ENCODE results near the gene KCNK7.

The KCNK7 gene

DNA sequence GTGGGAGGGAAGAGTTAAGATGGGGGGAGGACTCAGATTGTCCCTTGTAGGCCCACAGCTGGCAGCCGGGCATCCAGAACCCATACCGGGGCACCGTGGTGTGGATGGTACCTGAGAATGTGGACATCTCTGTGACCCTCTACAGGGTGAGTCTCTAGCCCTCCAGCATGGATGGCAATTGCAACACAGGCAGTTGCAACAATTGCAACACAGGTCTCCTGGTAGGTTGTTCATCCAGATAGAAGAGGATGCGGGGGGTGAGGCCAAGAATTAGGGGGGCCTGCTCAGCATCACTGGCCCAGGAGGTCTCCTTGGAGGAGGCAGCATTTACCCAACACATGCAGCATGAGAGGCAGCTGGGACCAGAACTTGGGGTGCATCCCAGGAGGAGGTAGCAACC lies 16.3 kb downstream of the KCNK7 start:
- ATAC-seq: no peak
- TF ChIP-seq, protein P1, sequence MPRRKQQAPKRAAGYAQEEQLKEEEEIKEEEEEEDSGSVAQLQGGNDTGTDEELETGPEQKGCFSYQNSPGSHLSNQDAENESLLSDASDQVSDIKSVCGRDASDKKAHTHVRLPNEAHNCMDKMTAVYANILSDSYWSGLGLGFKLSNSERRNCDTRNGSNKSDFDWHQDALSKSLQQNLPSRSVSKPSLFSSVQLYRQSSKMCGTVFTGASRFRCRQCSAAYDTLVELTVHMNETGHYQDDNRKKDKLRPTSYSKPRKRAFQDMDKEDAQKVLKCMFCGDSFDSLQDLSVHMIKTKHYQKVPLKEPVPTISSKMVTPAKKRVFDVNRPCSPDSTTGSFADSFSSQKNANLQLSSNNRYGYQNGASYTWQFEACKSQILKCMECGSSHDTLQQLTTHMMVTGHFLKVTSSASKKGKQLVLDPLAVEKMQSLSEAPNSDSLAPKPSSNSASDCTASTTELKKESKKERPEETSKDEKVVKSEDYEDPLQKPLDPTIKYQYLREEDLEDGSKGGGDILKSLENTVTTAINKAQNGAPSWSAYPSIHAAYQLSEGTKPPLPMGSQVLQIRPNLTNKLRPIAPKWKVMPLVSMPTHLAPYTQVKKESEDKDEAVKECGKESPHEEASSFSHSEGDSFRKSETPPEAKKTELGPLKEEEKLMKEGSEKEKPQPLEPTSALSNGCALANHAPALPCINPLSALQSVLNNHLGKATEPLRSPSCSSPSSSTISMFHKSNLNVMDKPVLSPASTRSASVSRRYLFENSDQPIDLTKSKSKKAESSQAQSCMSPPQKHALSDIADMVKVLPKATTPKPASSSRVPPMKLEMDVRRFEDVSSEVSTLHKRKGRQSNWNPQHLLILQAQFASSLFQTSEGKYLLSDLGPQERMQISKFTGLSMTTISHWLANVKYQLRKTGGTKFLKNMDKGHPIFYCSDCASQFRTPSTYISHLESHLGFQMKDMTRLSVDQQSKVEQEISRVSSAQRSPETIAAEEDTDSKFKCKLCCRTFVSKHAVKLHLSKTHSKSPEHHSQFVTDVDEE (CRISPR knock-in tag; IDR thresholded peaks at IDR 0.05): no peak
- TF ChIP-seq PPARA (CRISPR knock-in tag; IDR thresholded peaks at IDR 0.05; ENCODE audit: borderline replicate concordance): no peak
- TF ChIP-seq, protein P2, sequence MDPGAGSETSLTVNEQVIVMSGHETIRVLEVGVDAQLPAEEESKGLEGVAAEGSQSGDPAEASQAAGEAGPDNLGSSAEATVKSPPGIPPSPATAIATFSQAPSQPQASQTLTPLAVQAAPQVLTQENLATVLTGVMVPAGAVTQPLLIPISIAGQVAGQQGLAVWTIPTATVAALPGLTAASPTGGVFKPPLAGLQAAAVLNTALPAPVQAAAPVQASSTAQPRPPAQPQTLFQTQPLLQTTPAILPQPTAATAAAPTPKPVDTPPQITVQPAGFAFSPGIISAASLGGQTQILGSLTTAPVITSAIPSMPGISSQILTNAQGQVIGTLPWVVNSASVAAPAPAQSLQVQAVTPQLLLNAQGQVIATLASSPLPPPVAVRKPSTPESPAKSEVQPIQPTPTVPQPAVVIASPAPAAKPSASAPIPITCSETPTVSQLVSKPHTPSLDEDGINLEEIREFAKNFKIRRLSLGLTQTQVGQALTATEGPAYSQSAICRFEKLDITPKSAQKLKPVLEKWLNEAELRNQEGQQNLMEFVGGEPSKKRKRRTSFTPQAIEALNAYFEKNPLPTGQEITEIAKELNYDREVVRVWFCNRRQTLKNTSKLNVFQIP (CRISPR knock-in tag; IDR thresholded peaks at IDR 0.05; ENCODE audit: borderline replicate concordance, low read depth): no peak
- TF ChIP-seq, protein P3, sequence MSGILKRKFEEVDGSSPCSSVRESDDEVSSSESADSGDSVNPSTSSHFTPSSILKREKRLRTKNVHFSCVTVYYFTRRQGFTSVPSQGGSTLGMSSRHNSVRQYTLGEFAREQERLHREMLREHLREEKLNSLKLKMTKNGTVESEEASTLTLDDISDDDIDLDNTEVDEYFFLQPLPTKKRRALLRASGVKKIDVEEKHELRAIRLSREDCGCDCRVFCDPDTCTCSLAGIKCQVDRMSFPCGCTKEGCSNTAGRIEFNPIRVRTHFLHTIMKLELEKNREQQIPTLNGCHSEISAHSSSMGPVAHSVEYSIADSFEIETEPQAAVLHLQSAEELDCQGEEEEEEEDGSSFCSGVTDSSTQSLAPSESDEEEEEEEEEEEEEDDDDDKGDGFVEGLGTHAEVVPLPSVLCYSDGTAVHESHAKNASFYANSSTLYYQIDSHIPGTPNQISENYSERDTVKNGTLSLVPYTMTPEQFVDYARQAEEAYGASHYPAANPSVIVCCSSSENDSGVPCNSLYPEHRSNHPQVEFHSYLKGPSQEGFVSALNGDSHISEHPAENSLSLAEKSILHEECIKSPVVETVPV (CRISPR knock-in tag; IDR thresholded peaks at IDR 0.05): no peak
- no peak for TF ChIP-seq ZNF565 (CRISPR knock-in tag; conservative IDR thresholded peaks at IDR 0.05; ENCODE audit: low read depth)
- no peak for TF ChIP-seq TCF4 (CRISPR knock-in tag; IDR thresholded peaks at IDR 0.05; ENCODE audit: borderline replicate concordance)
- TF ChIP-seq SNAI2 (CRISPR knock-in tag; IDR thresholded peaks at IDR 0.05): no peak
- no peak for TF ChIP-seq ZNF8 (CRISPR knock-in tag; IDR thresholded peaks at IDR 0.05)
- TF ChIP-seq, protein P4, sequence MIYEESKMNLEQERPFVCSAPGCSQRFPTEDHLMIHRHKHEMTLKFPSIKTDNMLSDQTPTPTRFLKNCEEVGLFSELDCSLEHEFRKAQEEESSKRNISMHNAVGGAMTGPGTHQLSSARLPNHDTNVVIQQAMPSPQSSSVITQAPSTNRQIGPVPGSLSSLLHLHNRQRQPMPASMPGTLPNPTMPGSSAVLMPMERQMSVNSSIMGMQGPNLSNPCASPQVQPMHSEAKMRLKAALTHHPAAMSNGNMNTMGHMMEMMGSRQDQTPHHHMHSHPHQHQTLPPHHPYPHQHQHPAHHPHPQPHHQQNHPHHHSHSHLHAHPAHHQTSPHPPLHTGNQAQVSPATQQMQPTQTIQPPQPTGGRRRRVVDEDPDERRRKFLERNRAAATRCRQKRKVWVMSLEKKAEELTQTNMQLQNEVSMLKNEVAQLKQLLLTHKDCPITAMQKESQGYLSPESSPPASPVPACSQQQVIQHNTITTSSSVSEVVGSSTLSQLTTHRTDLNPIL (CRISPR knock-in tag; IDR thresholded peaks at IDR 0.05; ENCODE audit: low read depth): no peak
- no peak for TF ChIP-seq TOX (CRISPR knock-in tag; IDR thresholded peaks at IDR 0.05; ENCODE audit: borderline replicate concordance)
- TF ChIP-seq ZFP3 (CRISPR knock-in tag; IDR thresholded peaks at IDR 0.05): no peak
- no peak for TF ChIP-seq OSR1 (CRISPR knock-in tag; IDR thresholded peaks at IDR 0.05)
- TF ChIP-seq ARNTL (CRISPR knock-in tag; IDR thresholded peaks at IDR 0.05; ENCODE audit: borderline replicate concordance, low read depth): no peak
- TF ChIP-seq CSDC2 (CRISPR knock-in tag; IDR thresholded peaks at IDR 0.05): no peak
- no peak for TF ChIP-seq ZFP30 (CRISPR knock-in tag; IDR thresholded peaks at IDR 0.05)
- TF ChIP-seq ESRRG (CRISPR knock-in tag; IDR thresholded peaks at IDR 0.05): no peak

DNA sequence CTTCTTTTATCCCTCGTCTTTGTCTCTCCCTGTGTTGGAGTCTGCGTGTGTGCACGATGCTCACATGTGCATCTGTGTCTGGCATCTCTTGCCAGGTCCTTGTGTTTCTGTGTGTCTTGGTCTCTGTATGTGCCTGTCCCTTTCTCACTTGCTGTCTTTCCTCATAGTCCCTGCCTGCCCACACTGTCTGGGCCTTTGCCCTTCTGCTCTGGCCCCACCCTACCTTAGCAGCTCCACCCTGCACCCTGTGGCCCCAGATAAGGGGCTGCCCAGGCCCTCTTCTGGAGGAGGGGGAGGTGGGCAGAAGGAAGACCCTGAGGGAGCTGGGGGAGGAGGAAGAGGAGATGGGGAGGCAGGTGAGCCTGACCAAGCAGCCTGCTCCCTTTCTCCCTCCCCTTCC lies 16.9 kb downstream of the KCNK7 start:
- TF ChIP-seq ZFP3 (CRISPR knock-in tag; IDR thresholded peaks at IDR 0.05) (no peak), PPARA (CRISPR knock-in tag; IDR thresholded peaks at IDR 0.05; ENCODE audit: borderline replicate concordance) (no peak), ZNF8 (CRISPR knock-in tag; IDR thresholded peaks at IDR 0.05) (no peak), TOX (CRISPR knock-in tag; IDR thresholded peaks at IDR 0.05; ENCODE audit: borderline replicate concordance) (no peak), ARNTL (CRISPR knock-in tag; IDR thresholded peaks at IDR 0.05; ENCODE audit: borderline replicate concordance, low read depth) (no peak), ESRRG (CRISPR knock-in tag; IDR thresholded peaks at IDR 0.05) (no peak), ZC3H10 (CRISPR knock-in tag; IDR thresholded peaks at IDR 0.05) (no peak), ZNF565 (CRISPR knock-in tag; conservative IDR thresholded peaks at IDR 0.05; ENCODE audit: low read depth) (no peak), ISL1 (CRISPR knock-in tag; IDR thresholded peaks at IDR 0.05) (no peak), TCF4 (CRISPR knock-in tag; IDR thresholded peaks at IDR 0.05; ENCODE audit: borderline replicate concordance) (no peak), ZNF70 (CRISPR knock-in tag; IDR thresholded peaks at IDR 0.05) (no peak), RARB (CRISPR knock-in tag; IDR thresholded peaks at IDR 0.05) (no peak), OSR1 (CRISPR knock-in tag; IDR thresholded peaks at IDR 0.05) (no peak), ZFP30 (CRISPR knock-in tag; IDR thresholded peaks at IDR 0.05) (no peak), CSDC2 (CRISPR knock-in tag; IDR thresholded peaks at IDR 0.05) (no peak), GLIS3 (CRISPR knock-in tag; IDR thresholded peaks at IDR 0.05) (no peak)
- TF ChIP-seq, protein P4 (CRISPR knock-in tag; IDR thresholded peaks at IDR 0.05; ENCODE audit: low read depth): no peak
- TF ChIP-seq, protein P1 (CRISPR knock-in tag; IDR thresholded peaks at IDR 0.05): no peak
- TF ChIP-seq, protein P5, sequence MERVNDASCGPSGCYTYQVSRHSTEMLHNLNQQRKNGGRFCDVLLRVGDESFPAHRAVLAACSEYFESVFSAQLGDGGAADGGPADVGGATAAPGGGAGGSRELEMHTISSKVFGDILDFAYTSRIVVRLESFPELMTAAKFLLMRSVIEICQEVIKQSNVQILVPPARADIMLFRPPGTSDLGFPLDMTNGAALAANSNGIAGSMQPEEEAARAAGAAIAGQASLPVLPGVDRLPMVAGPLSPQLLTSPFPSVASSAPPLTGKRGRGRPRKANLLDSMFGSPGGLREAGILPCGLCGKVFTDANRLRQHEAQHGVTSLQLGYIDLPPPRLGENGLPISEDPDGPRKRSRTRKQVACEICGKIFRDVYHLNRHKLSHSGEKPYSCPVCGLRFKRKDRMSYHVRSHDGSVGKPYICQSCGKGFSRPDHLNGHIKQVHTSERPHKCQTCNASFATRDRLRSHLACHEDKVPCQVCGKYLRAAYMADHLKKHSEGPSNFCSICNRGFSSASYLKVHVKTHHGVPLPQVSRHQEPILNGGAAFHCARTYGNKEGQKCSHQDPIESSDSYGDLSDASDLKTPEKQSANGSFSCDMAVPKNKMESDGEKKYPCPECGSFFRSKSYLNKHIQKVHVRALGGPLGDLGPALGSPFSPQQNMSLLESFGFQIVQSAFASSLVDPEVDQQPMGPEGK (CRISPR knock-in tag; IDR thresholded peaks at IDR 0.05; ENCODE audit: borderline replicate concordance): no peak
- TF ChIP-seq, protein P2 (CRISPR knock-in tag; IDR thresholded peaks at IDR 0.05; ENCODE audit: borderline replicate concordance, low read depth): no peak
- ATAC-seq: no peak

All from SK-N-SH treated with all-trans-retinoic acid at 6 μM for 48 hours (cell line).